HG02981 (cell line): ENCODE results near the gene LRRC4.

ENCODE experiments used
- ATAC-seq: cut with Tn5 transposase; IDR thresholded peaks from one replicate; pipeline ENCODE4 v1.9.1; 2021; ENCODE audit warnings: mild to moderate bottlenecking, moderate library complexity; ENCODE audit not compliant: unreplicated experiment

Gene LRRC4

GRCh38 chr7:127981965-127982364 lies 49.3 kb downstream of the LRRC4 start:
- ATAC-seq = no peak

- ATAC-seq = no peak
Observed at GRCh38 chr7:127980901-127981300, 50.3 kb downstream of the LRRC4 start.

- no peak for ATAC-seq
Observed at GRCh38 chr7:127979728-127980126, 51.5 kb downstream of the LRRC4 start.

GRCh38 chr7:127979113-127979727 lies 52.0 kb downstream of the LRRC4 start:
- ATAC-seq = no peak

GRCh38 chr7:127978421-127978820 lies 52.8 kb downstream of the LRRC4 start:
- no peak for ATAC-seq
